MCF 10A (cell line): ENCODE measurements around the gene UPK3BL2. TPM values are rescaled to one million over a fixed set of nuclear protein-coding genes. Genes with fewer than 3 reads are reported as not detected.
"Not testable (repeated sequence)": the region's sequence is repeated elsewhere in the genome, so short reads cannot be mapped to it uniquely, and the experiment has no call there.

Experiments used
- BruUV-seq: library from RNA; stranded (reverse); fragments of 400-500 nt; replicated peaks from 2 replicates; lab custom pipeline; 2021; lab: Mats Ljungman, UMichigan
- CTCF ChIA-PET: fragments of 300-600 bp; sonication (Branson Sonifier 250); formaldehyde crosslinking; extraction: SDS; loops from one replicate; lab custom pipeline; 2021; ENCODE audit warnings: antibody characterized with exemption, inconsistent platforms; lab: Yijun Ruan, JAX
- POLR2A ChIA-PET: fragments of 300-600, 350-650 bp; sonication (Branson Sonifier 250); formaldehyde crosslinking; extraction: SDS; loops from one replicate; lab custom pipeline; 2020; ENCODE audit warnings: antibody characterized with exemption, inconsistent platforms; lab: Yijun Ruan, JAX
- DNase-seq: peaks from one replicate; pipeline ENCODE4 v3.0.0-alpha.2; 2018; ENCODE audit not compliant: unreplicated experiment
- H3K27ac Mint-ChIP-seq: one replicate; pipeline ENCODE4 v1.8.0; 2022; ENCODE audit warnings: mild to moderate bottlenecking, low read depth, mixed read lengths; ENCODE audit not compliant: unreplicated experiment
- H3K27me3 Mint-ChIP-seq: one replicate; pipeline ENCODE4 v1.8.0; 2022; ENCODE audit warnings: mixed read lengths; ENCODE audit not compliant: insufficient read depth, unreplicated experiment
- H3K36me3 Mint-ChIP-seq: one replicate; pipeline ENCODE4 v1.8.0; 2022; ENCODE audit warnings: mild to moderate bottlenecking, moderate library complexity, mixed read lengths; ENCODE audit not compliant: insufficient read depth, unreplicated experiment
- H3K4me1 Mint-ChIP-seq: one replicate; pipeline ENCODE4 v1.8.0; 2022; ENCODE audit warnings: mixed read lengths; ENCODE audit not compliant: insufficient read depth, unreplicated experiment
- H3K4me3 Mint-ChIP-seq: one replicate; pipeline ENCODE4 v1.8.0; 2022; ENCODE audit warnings: mild to moderate bottlenecking, moderate library complexity, mixed read lengths; ENCODE audit not compliant: unreplicated experiment
- H3K9me3 Mint-ChIP-seq: one replicate; pipeline ENCODE4 v1.8.0; 2022; ENCODE audit warnings: mixed read lengths; ENCODE audit not compliant: unreplicated experiment
- intact Hi-C: fragments of 100-400 bp; cut with micrococcal nuclease; formaldehyde crosslinking; loops from 2 replicates; pipeline ENCODE4 v1.14.1; 2022
- total RNA-seq: library from RNA; stranded (reverse); gene quantifications from 2 replicates; pipeline ENCODE4 v1.2.3, GENCODE V29; 2022
- TF ChIP-seq, protein P1 (sequence below): fragments of 200-600 bp; IDR thresholded peaks from one replicate; pipeline ENCODE4 v1.8.0; 2022; ENCODE audit warnings: antibody characterized with exemption, mild to moderate bottlenecking; ENCODE audit not compliant: unreplicated experiment

The UPK3BL2 gene
- total RNA-seq, 1 experiment from 2014 or later, result 17.4 TPM

- H3K4me1 Mint-ChIP-seq, POLR2A ChIA-PET, BruUV-seq, intact Hi-C loops, H3K27ac Mint-ChIP-seq, CTCF ChIA-PET, H3K36me3 Mint-ChIP-seq, H3K27me3 Mint-ChIP-seq, H3K9me3 Mint-ChIP-seq: not testable (repeated sequence)
- H3K4me3 Mint-ChIP-seq, result peak within 1 kb of the TSS; percentile 80
- DNase-seq, result peak; percentile 87
- TF ChIP-seq, protein P1, sequence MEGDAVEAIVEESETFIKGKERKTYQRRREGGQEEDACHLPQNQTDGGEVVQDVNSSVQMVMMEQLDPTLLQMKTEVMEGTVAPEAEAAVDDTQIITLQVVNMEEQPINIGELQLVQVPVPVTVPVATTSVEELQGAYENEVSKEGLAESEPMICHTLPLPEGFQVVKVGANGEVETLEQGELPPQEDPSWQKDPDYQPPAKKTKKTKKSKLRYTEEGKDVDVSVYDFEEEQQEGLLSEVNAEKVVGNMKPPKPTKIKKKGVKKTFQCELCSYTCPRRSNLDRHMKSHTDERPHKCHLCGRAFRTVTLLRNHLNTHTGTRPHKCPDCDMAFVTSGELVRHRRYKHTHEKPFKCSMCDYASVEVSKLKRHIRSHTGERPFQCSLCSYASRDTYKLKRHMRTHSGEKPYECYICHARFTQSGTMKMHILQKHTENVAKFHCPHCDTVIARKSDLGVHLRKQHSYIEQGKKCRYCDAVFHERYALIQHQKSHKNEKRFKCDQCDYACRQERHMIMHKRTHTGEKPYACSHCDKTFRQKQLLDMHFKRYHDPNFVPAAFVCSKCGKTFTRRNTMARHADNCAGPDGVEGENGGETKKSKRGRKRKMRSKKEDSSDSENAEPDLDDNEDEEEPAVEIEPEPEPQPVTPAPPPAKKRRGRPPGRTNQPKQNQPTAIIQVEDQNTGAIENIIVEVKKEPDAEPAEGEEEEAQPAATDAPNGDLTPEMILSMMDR, result peak; percentile 64
These were observed 29.1 kb upstream of the UPK3BL2 start, which contains the start of gene POLR2J3 for GRCh38 chr7:102572261-102573239. Gene POLR2J3, minus strand, starts transcription at chr7:102572583. Its CDS starts 62 bp downstream, at chr7:102572521.

DNA sequence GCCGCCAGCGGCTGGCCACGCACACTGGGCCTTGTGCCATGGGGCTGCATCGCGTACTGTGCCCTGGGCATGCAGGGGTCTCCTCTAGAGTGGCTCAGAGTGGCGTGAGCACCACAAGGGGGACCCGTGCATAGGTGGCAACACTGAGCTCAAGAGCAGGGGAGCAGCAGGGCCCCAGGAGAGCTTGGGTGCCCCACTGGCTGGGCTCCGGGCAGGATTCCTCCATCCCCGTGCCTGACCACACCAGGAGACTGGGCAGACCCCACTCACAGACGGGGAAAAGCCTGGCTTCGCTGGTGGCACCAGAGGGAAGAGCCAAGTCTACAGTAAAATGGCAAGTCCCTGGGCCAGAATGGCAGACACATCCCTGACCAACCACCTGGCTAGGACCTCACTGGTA, 25.1 kb upstream of the UPK3BL2 start:
- H3K27ac Mint-ChIP-seq, H3K4me3 Mint-ChIP-seq, BruUV-seq, H3K36me3 Mint-ChIP-seq, POLR2A ChIA-PET, H3K27me3 Mint-ChIP-seq, H3K4me1 Mint-ChIP-seq, CTCF ChIA-PET, intact Hi-C loops, H3K9me3 Mint-ChIP-seq, DNase-seq: not testable (repeated sequence)

- H3K27me3 Mint-ChIP-seq, CTCF ChIA-PET, H3K27ac Mint-ChIP-seq, intact Hi-C loops, DNase-seq, H3K4me1 Mint-ChIP-seq, H3K4me3 Mint-ChIP-seq, POLR2A ChIA-PET, H3K36me3 Mint-ChIP-seq, H3K9me3 Mint-ChIP-seq, BruUV-seq: not testable (repeated sequence)
These were observed 7.4 kb upstream of the UPK3BL2 start, which contains the start of gene SPDYE2 for GRCh38 chr7:102550808-102551422. Gene SPDYE2, plus strand, starts transcription at chr7:102551226. Its CDS starts 2,030 bp downstream, at chr7:102553256.

DNA sequence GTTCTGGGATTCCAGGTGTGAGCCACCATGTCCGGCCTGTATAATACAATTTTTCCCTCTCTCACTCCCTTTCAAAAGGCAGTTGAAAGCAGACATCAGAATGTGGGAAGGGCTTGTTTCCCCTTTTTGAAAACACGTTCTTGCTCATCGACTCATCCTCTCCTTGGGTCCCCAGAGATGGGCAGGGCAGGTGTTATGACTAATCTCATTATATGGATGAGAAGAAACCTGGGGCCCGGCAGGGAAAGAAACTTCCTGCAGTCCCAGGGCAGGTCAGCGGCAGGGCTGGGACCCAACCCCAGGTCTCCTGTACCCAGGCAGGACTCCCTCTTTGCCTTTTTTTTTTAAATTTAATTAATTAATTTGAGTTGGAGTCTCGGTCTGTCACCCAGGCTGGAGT, 2.9 kb upstream of the UPK3BL2 start:
- H3K27me3 Mint-ChIP-seq, H3K9me3 Mint-ChIP-seq, DNase-seq, H3K4me3 Mint-ChIP-seq, H3K4me1 Mint-ChIP-seq, H3K27ac Mint-ChIP-seq, H3K36me3 Mint-ChIP-seq, intact Hi-C loops, POLR2A ChIA-PET, CTCF ChIA-PET, BruUV-seq: not testable (repeated sequence)

DNA sequence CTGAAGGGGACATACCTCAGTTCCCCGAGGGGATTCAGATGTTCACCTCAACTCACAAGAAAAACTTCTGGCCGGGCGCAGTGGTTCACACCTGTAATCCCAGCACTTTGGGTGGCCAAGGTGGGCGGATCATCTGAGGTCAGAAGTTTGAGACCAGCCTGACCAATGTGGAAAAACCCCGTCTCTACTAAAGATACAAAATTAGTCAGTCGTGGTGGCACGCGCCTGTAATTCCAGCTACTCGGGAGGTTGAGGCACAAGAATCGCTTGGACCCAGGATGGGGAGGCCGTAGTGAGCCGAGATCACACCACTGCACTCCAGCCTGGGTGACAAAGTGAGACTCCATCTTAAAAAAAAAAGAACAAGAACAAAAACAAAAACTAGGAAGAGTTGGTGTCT, 1.8 kb upstream of the UPK3BL2 start:
- H3K4me3 Mint-ChIP-seq, CTCF ChIA-PET, H3K27ac Mint-ChIP-seq, BruUV-seq, H3K4me1 Mint-ChIP-seq, POLR2A ChIA-PET, H3K27me3 Mint-ChIP-seq, intact Hi-C loops, H3K36me3 Mint-ChIP-seq, H3K9me3 Mint-ChIP-seq, DNase-seq: not testable (repeated sequence)

GRCh38 chr7:102544372-102544771, 876 bp upstream of the UPK3BL2 start:
- H3K9me3 Mint-ChIP-seq, H3K36me3 Mint-ChIP-seq, H3K27me3 Mint-ChIP-seq, H3K4me3 Mint-ChIP-seq, H3K4me1 Mint-ChIP-seq, intact Hi-C loops, DNase-seq, BruUV-seq, CTCF ChIA-PET, POLR2A ChIA-PET, H3K27ac Mint-ChIP-seq: not testable (repeated sequence)

DNA sequence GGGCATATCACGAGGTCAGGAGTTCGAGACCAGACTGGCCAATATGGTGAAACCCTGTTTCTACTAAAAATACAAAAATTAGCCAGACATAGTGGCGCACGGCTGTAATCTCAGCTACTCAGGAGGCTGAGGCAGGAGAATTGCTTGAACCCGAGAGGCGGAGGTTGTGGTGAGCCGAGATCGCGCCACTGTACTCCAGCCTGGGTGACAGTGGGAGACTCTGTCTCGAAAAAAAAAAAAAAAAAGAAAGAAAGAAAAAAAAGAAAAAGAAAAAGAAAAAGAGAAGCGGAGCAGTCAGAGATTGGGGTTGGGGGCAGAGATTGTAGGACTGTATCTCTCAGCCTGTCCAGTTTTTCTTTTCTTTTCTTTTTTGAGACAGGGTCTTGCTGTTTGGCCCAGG, 725 bp downstream of the UPK3BL2 start:
- H3K36me3 Mint-ChIP-seq, POLR2A ChIA-PET, DNase-seq, H3K9me3 Mint-ChIP-seq, H3K4me1 Mint-ChIP-seq, H3K27me3 Mint-ChIP-seq, intact Hi-C loops, BruUV-seq, H3K4me3 Mint-ChIP-seq, H3K27ac Mint-ChIP-seq, CTCF ChIA-PET: not testable (repeated sequence)

DNA sequence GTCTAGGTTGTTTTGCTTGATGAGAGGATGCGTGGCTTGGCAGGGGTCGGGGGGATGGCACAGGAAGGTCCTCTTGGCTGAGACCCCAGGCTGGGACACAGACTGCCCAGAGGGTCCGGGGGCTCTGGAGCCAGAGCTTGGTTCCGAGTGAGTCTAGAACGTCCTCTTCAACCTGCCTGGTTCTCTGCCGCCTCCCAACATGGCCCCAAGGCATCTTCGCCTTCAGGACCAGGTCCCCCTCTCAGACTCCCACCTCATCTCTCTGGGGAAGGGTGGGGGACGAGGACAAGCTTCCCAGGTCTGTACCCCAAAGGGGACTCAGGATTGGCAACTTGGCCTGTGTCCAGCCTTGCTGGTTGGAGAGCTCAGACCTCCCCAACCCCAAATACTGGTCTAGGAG, 1.4 kb downstream of the UPK3BL2 start:
- intact Hi-C loops, H3K4me1 Mint-ChIP-seq, CTCF ChIA-PET, H3K27ac Mint-ChIP-seq, POLR2A ChIA-PET, BruUV-seq, H3K4me3 Mint-ChIP-seq, DNase-seq, H3K9me3 Mint-ChIP-seq, H3K36me3 Mint-ChIP-seq, H3K27me3 Mint-ChIP-seq: not testable (repeated sequence)
